H9 (cell line): Measurements from ENCODE around the gene SRRT. TPM values are rescaled to one million over a fixed set of nuclear protein-coding genes. Genes with fewer than 3 reads are reported as not detected.

Experiments
- DNase-seq: peaks from one replicate; pipeline ENCODE4 v3.0.0-alpha.2; 2017
- H2AFZ ChIP-seq: one replicate; pipeline ENCODE4 v1.6.1; 2013; ENCODE audit warnings: mild to moderate bottlenecking, low read length, control low read depth, moderate library complexity
- H2AK5ac ChIP-seq: 2 replicates; pipeline ENCODE4 v1.6.1; 2013; ENCODE audit warnings: low read length, control low read depth, mixed read lengths; ENCODE audit not compliant: insufficient read length
- H2BK120ac ChIP-seq: one replicate; pipeline ENCODE4 v1.6.1; 2013; ENCODE audit warnings: low read depth, mild to moderate bottlenecking, low read length, control low read depth, inconsistent platforms; ENCODE audit not compliant: poor library complexity, severe bottlenecking
- H2BK12ac ChIP-seq: 2 replicates; pipeline ENCODE4 v1.6.1; 2013; ENCODE audit warnings: low read length, control low read depth, mixed read lengths, low read depth; ENCODE audit not compliant: insufficient read length
- H2BK15ac ChIP-seq: 2 replicates; pipeline ENCODE4 v1.6.1; 2013; ENCODE audit warnings: low read depth, low read length, control low read depth
- H2BK20ac ChIP-seq: one replicate; pipeline ENCODE4 v1.6.1; 2013; ENCODE audit warnings: low read depth, mild to moderate bottlenecking, low read length, control low read depth, inconsistent platforms; ENCODE audit not compliant: poor library complexity, severe bottlenecking
- H2BK5ac ChIP-seq: 2 replicates; pipeline ENCODE4 v1.6.1; 2013; ENCODE audit warnings: low read length, control low read depth, mixed read lengths; ENCODE audit not compliant: insufficient read length
- H3K14ac ChIP-seq: 2 replicates; pipeline ENCODE4 v1.6.1; 2013; ENCODE audit warnings: low read length, control low read depth; ENCODE audit not compliant: insufficient read depth
- H3K18ac ChIP-seq: 2 replicates; pipeline ENCODE4 v1.6.1; 2013; ENCODE audit warnings: low read depth, mild to moderate bottlenecking, mixed read lengths, low read length, control low read depth; ENCODE audit not compliant: insufficient read length
- H3K23ac ChIP-seq: 2 replicates; pipeline ENCODE4 v1.6.1; 2013; ENCODE audit warnings: low read length, control low read depth, mixed read lengths, low read depth; ENCODE audit not compliant: insufficient read length
- H3K23me2 ChIP-seq: 2 replicates; pipeline ENCODE4 v1.6.1; 2013; ENCODE audit warnings: low read depth, mild to moderate bottlenecking, mixed read lengths, low read length, control low read depth; ENCODE audit not compliant: insufficient read length, poor library complexity, severe bottlenecking
- H3K27ac ChIP-seq: 2 replicates; pipeline ENCODE4 v1.5.1; 2013; ENCODE audit warnings: low read length, control low read depth, mixed read lengths, low read depth; ENCODE audit not compliant: insufficient read length
- H3K27me3 ChIP-seq: 2 replicates; pipeline ENCODE4 v1.6.1; 2013; ENCODE audit warnings: low read length, control low read depth, inconsistent platforms; ENCODE audit not compliant: insufficient read depth
- H3K4ac ChIP-seq: 2 replicates; pipeline ENCODE4 v1.6.1; 2013; ENCODE audit warnings: low read depth, mild to moderate bottlenecking, control low read depth, inconsistent platforms, low read length, moderate library complexity
- H3K4me1 ChIP-seq: 2 replicates; pipeline ENCODE4 v1.6.1; 2013; ENCODE audit warnings: low read length, control low read depth, inconsistent platforms; ENCODE audit not compliant: insufficient read depth
- H3K4me2 ChIP-seq: 2 replicates; pipeline ENCODE4 v1.6.1; 2013; ENCODE audit warnings: low read length, control low read depth, mixed read lengths; ENCODE audit not compliant: insufficient read length, insufficient read depth
- H3K56ac ChIP-seq: 2 replicates; pipeline ENCODE4 v1.6.1; 2013; ENCODE audit warnings: low read depth, mild to moderate bottlenecking, mixed read lengths, low read length, control low read depth; ENCODE audit not compliant: insufficient read length
- H3K79me1 ChIP-seq: 2 replicates; pipeline ENCODE4 v1.6.1; 2013; ENCODE audit warnings: low read depth, mild to moderate bottlenecking, moderate library complexity, low read length, control low read depth, inconsistent platforms; ENCODE audit not compliant: insufficient read depth, poor library complexity, severe bottlenecking
- H3K79me2 ChIP-seq: 2 replicates; pipeline ENCODE4 v1.6.1; 2013; ENCODE audit warnings: low read length, control low read depth, inconsistent platforms; ENCODE audit not compliant: insufficient read depth
- H3K9ac ChIP-seq: 2 replicates; pipeline ENCODE4 v1.6.1; 2013; ENCODE audit warnings: low read length, control low read depth, mixed read lengths; ENCODE audit not compliant: insufficient read length; ENCODE audit errors: extremely low read depth
- H3K9me3 ChIP-seq: one replicate; pipeline ENCODE4 v1.6.1; 2013; ENCODE audit warnings: low read depth, low read length, inconsistent platforms; ENCODE audit not compliant: control insufficient read depth
- H3T11ph ChIP-seq: one replicate; pipeline ENCODE4 v1.6.1; 2013; ENCODE audit warnings: mild to moderate bottlenecking, low read length, control low read depth, inconsistent platforms
- H4K20me1 ChIP-seq: one replicate; pipeline ENCODE4 v1.6.1; 2013; ENCODE audit not compliant: control insufficient read depth, insufficient read length, insufficient read depth
- H4K5ac ChIP-seq: 2 replicates; pipeline ENCODE4 v1.6.1; 2013; ENCODE audit warnings: low read depth, mild to moderate bottlenecking, mixed read lengths, low read length, control low read depth; ENCODE audit not compliant: insufficient read length
- H4K8ac ChIP-seq: replicated peaks from 2 replicates; pipeline ENCODE4 v1.6.1; 2013; ENCODE audit warnings: low read length, control low read depth, mixed read lengths, low read depth; ENCODE audit not compliant: insufficient read length
- H4K91ac ChIP-seq: 2 replicates; pipeline ENCODE4 v1.6.1; 2013; ENCODE audit warnings: low read depth, mild to moderate bottlenecking, moderate library complexity, mixed read lengths, low read length, control low read depth; ENCODE audit not compliant: insufficient read length
- H3K27ac Mint-ChIP-seq, 3 experiments: 2 replicates in 2 of 3; 3 replicates in 1 of 3; pipeline ENCODE4 v1.8.0; 2020 to 2021; ENCODE audit warnings: mixed read lengths in 3 of 3, mild to moderate bottlenecking in 1 of 3, moderate library complexity in 1 of 3
- H3K27me3 Mint-ChIP-seq: 2 replicates; pipeline ENCODE4 v1.8.0; 2021; ENCODE audit warnings: low read depth, mild to moderate bottlenecking, moderate library complexity, mixed read lengths
- H3K36me3 Mint-ChIP-seq, 3 experiments: 2 replicates in 2 of 3; 3 replicates in 1 of 3; pipeline ENCODE4 v1.8.0; 2020 to 2021; ENCODE audit warnings: low read depth in 3 of 3, mixed read lengths in 3 of 3; ENCODE audit not compliant: insufficient read depth in 1 of 3
- H3K4me1 Mint-ChIP-seq, 2 experiments: 2 replicates each; pipeline ENCODE4 v1.8.0; 2020; ENCODE audit warnings: mixed read lengths in 2 of 2
- H3K4me3 Mint-ChIP-seq, 2 experiments: 2 replicates in 1 of 2; 3 replicates in 1 of 2; pipeline ENCODE4 v1.8.0; 2020 to 2021; ENCODE audit warnings: mild to moderate bottlenecking in 2 of 2, mixed read lengths in 2 of 2, moderate library complexity in 1 of 2
- H3K9me3 Mint-ChIP-seq, 2 experiments: 2 replicates in 1 of 2; 3 replicates in 1 of 2; pipeline ENCODE4 v1.8.0; 2020; ENCODE audit warnings: mild to moderate bottlenecking in 2 of 2, mixed read lengths in 2 of 2, moderate library complexity in 1 of 2
- WGBS: extraction: QIAGEN DNeasy Blood & Tissue Kit; methylation state at CpG from one replicate; pipeline ENCODE4 v1.1.7; 2013; ENCODE audit warnings: missing lambda C conversion rate, low lambda C conversion rate, mixed read lengths; ENCODE audit not compliant: insufficient read length; ENCODE audit errors: extremely low coverage; 5-methylcytosine and 5-hydroxymethylcytosine counted together
- total RNA-seq: library from RNA; stranded (reverse); gene quantifications from 2 replicates; pipeline ENCODE4 v1.2.1, GENCODE V29; 2021
- TF ChIP-seq, protein P1 (sequence below): fragments of 200-600 bp; sonication (generic); conservative IDR thresholded peaks from 3 replicates; pipeline ENCODE4 v1.8.0; 2021; ENCODE audit warnings: antibody characterized with exemption, mild to moderate bottlenecking

SRRT gene
- total RNA-seq, 1 experiment from 2014 or later: 373 TPM

DNA sequence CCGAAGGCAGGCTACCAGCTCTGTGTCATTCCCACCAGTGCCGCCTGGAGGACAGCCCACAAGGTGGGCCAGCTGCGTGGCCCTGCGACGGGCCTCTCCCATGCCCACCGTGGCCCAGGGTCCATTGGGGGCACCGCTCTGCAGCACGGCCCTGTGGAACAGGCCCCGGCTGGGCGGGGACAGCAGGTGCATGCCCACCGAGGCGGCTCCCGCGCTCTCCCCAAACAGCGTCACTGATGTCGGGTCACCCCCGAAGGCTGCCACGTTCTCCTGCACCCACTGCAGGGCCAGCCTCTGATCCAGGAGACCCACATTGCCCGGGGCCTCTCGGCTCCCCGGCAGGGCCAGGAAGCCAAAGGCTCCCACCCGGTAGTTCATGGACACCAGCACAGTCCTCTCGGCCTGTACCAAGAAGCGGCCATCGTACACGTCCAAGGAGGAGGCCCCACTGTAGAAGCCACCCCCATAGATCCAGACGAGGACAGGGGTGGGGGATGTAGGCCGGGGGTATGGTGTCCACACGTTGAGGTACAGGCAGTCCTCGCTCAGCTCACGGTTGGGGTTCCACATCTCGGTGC is 18.5 kb downstream of the SRRT start:
- Histone ChIP-seq H3K23ac (no peak overlapping the region), H3K14ac (no peak overlapping the region), H4K8ac (no peak overlapping the region), H2AFZ (no peak overlapping the region), H3K79me1 (no peaks in the 10 kb centered on the region), H2BK120ac (no peak overlapping the region), H3K27me3 (peaks cover 7% of the 10 kb centered on the region), H3K27ac (no peak overlapping the region), H3K9ac (no peak overlapping the region), H4K5ac (no peak overlapping the region), H3K4me1 (peaks cover 2% of the 10 kb centered on the region; the same call in 1 of the 2 replicates), H3K56ac (no peak overlapping the region), H3K23me2 (peaks cover 36% of the 10 kb centered on the region), H3K4ac (no peak overlapping the region), H2BK20ac (no peak overlapping the region), H2BK12ac (no peak overlapping the region), H3K9me3 (no peaks in the 10 kb centered on the region), H4K91ac (no peak overlapping the region), H3K4me2 (no peak overlapping the region), H3K79me2 (peaks cover 5% of the 10 kb centered on the region; the same call in 1 of the 2 replicates), H2AK5ac (no peak overlapping the region), H3K18ac (no peak overlapping the region), H2BK15ac (no peak overlapping the region), H2BK5ac (no peak overlapping the region), H3T11ph (no peak overlapping the region), H4K20me1 (no peaks in the 10 kb centered on the region)
- H3K27me3 Mint-ChIP-seq: peaks cover 25% of the 10 kb centered on the region
- peaks cover 2 to 6% (median 3%) of the 10 kb centered on the region in 3 experiments; a peak in 5 of 7 replicates for H3K36me3 Mint-ChIP-seq
- no peak overlapping the region for H3K27ac Mint-ChIP-seq
- no peaks in the 10 kb centered on the region; a peak in 2 of 5 replicates for H3K9me3 Mint-ChIP-seq
- WGBS: no CpG with 5 or more reads among the region's 32 CpGs
- no peak overlapping the region; a peak in 1 of 5 replicates for H3K4me3 Mint-ChIP-seq
- peaks cover 27 to 28% of the 10 kb centered on the region in 2 experiments for H3K4me1 Mint-ChIP-seq
- no peak for DNase-seq
- TF ChIP-seq, protein P1, sequence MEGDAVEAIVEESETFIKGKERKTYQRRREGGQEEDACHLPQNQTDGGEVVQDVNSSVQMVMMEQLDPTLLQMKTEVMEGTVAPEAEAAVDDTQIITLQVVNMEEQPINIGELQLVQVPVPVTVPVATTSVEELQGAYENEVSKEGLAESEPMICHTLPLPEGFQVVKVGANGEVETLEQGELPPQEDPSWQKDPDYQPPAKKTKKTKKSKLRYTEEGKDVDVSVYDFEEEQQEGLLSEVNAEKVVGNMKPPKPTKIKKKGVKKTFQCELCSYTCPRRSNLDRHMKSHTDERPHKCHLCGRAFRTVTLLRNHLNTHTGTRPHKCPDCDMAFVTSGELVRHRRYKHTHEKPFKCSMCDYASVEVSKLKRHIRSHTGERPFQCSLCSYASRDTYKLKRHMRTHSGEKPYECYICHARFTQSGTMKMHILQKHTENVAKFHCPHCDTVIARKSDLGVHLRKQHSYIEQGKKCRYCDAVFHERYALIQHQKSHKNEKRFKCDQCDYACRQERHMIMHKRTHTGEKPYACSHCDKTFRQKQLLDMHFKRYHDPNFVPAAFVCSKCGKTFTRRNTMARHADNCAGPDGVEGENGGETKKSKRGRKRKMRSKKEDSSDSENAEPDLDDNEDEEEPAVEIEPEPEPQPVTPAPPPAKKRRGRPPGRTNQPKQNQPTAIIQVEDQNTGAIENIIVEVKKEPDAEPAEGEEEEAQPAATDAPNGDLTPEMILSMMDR: no peak
